ENCODE measurements around the gene SLC6A7. TPM values are rescaled to one million over a fixed set of nuclear protein-coding genes. Genes with fewer than 3 reads are reported as not detected.

Gene SLC6A7
- total RNA-seq, 2 donors from 2014 or later = not detected

- Histone ChIP-seq H3K4me3 (no peak overlapping the region), H3K36me3 (no peaks in the 10 kb centered on the region), H3K27me3 (no peaks in the 10 kb centered on the region), H3K4me1 (peaks cover 0 to 8% of the 10 kb centered on the region in 2 donors), H3K27ac (no peak overlapping the region), H3K9me3 (no peaks in the 10 kb centered on the region)
- no peak for DNase-seq (ENCODE audit: low spot score)
- TF ChIP-seq CTCF (IDR thresholded peaks at IDR 0.05) = no peak
Measured at GRCh38 chr5:150190503-150190979, 679 bp downstream of the SLC6A7 start.

DNA sequence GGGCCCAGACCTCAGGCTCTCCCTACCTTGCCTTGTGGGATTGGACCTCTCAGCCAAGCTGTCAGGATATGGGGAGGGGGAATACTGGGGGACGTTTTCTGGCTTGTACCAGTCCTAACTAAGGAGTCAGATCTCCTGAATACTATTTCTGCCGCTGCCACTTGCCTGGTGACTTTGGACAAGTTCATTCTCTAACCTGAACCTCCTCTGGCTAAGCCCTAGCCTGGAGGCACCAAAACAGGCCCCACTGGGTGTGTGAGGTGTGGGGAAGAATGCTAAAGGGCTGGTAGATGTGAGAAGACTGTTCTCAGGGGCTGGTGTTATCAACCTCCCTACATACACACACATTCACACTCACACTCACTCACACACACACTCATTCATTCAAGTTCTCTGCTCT, 1.1 kb downstream of the SLC6A7 start:
- no peaks in the 10 kb centered on the region for H3K27me3 ChIP-seq
- peaks cover 0 to 8% of the 10 kb centered on the region in 2 donors for H3K4me1 ChIP-seq

GRCh38 chr5:150192462-150192861, 2.6 kb downstream of the SLC6A7 start:
- Histone ChIP-seq H3K36me3 (no peaks in the 10 kb centered on the region), H3K27ac (no peak overlapping the region), H3K9me3 (no peaks in the 10 kb centered on the region), H3K4me3 (no peak overlapping the region), H3K4me1 (peaks cover 0 to 8% of the 10 kb centered on the region in 2 donors), H3K27me3 (no peaks in the 10 kb centered on the region)
- no peak for TF ChIP-seq CTCF (IDR thresholded peaks at IDR 0.05)
- no peak for DNase-seq (ENCODE audit: low spot score)

More for the DNA sequence above, 1.1 kb downstream of the SLC6A7 start:
- no peak for TF ChIP-seq CTCF (IDR thresholded peaks at IDR 0.05)
- H3K9me3 ChIP-seq = no peaks in the 10 kb centered on the region
- no peak overlapping the region for H3K4me3 ChIP-seq
- H3K27ac ChIP-seq = no peak overlapping the region
- no peaks in the 10 kb centered on the region for H3K36me3 ChIP-seq
- no peak for DNase-seq (ENCODE audit: low spot score)

- no peaks in the 10 kb centered on the region for H3K27me3 ChIP-seq
- no peak for DNase-seq (ENCODE audit: low spot score)
- H3K4me1 ChIP-seq = no peaks in the 10 kb centered on the region
- TF ChIP-seq CTCF (IDR thresholded peaks at IDR 0.05) = no peak
- H3K36me3 ChIP-seq = no peaks in the 10 kb centered on the region
- no peak overlapping the region for H3K27ac ChIP-seq
- H3K9me3 ChIP-seq = no peaks in the 10 kb centered on the region
- H3K4me3 ChIP-seq = no peak overlapping the region
Measured at GRCh38 chr5:150195736-150196485, 6.0 kb downstream of the SLC6A7 start.

GRCh38 chr5:150196514-150196913, 6.7 kb downstream of the SLC6A7 start:
- no peaks in the 10 kb centered on the region for H3K27me3 ChIP-seq
- H3K36me3 ChIP-seq = no peaks in the 10 kb centered on the region
- H3K9me3 ChIP-seq = no peaks in the 10 kb centered on the region
- no peak for TF ChIP-seq CTCF (IDR thresholded peaks at IDR 0.05)
- no peak overlapping the region for H3K4me3 ChIP-seq
- DNase-seq (ENCODE audit: low spot score) = no peak
- H3K27ac ChIP-seq = no peak overlapping the region
- H3K4me1 ChIP-seq = no peaks in the 10 kb centered on the region

DNA sequence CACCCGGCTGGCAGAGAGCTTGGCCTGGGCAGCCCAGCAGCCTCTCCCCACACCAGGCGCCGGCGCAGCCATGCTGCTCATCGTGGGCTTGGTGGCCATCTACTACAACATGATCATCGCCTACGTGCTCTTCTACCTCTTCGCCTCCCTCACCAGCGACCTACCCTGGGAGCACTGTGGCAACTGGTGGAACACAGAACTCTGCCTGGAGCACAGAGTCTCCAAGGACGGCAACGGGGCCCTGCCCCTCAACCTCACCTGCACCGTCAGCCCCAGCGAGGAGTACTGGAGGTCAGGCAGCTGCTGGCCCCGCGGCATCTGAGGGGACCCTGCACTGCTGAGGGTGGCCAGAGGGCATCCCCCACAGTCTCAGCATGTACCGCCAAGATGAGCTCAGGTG, 7.1 kb downstream of the SLC6A7 start:
- no peaks in the 10 kb centered on the region for H3K36me3 ChIP-seq
- H3K4me3 ChIP-seq = no peak overlapping the region
- TF ChIP-seq CTCF (IDR thresholded peaks at IDR 0.05) = no peak
- H3K27me3 ChIP-seq = no peaks in the 10 kb centered on the region
- H3K27ac ChIP-seq = no peak overlapping the region
- DNase-seq (ENCODE audit: low spot score) = no peak
- no peaks in the 10 kb centered on the region for H3K9me3 ChIP-seq
- no peaks in the 10 kb centered on the region for H3K4me1 ChIP-seq

All from right atrium auricular region (tissue), 2 donors.